ENCODE measurements around the gene SRR.

Gene SRR

DNA sequence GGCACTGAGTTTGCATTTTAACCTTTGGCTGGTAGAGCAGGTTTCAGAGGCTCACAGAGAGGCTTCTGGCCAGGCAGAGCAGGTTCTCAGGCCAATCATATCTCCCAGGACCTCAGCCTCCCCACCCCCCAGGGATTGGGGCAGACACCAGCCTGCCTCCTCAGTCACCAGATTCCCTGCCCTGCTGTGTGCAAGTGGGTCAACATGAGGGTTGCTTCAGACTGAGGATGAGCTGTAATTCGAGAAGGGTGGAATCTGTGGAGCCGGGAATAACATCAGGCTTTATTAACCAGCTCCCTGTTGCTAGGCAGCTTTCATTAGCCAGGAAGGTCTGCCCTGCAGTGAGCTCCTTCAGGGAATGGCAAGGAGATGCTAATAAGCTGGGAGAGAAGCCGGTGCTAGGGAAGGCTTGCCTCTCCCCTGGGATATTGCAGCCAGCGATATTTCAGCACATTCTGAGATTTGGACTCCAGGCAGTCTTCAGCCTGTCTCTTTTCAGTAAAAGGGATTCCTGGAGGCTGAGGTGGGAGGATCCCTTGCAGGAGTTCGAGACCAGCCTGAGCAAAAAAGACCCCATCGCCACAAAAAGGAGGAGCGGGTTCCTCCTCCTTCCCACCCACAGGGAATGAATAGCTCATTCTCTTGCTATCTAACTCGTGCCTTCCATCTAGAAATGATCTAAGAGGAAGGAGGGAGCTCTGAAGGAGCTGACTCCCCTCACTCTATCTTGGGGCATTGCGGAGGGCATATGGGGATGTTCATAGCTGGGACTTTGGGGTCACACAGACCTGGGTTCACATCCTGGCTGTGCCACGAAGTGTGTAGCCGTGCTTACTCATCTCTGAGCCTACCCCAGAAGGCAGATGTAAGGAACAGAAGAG, 44.3 kb downstream of the SRR start:
- no peak for DNase-seq

DNA sequence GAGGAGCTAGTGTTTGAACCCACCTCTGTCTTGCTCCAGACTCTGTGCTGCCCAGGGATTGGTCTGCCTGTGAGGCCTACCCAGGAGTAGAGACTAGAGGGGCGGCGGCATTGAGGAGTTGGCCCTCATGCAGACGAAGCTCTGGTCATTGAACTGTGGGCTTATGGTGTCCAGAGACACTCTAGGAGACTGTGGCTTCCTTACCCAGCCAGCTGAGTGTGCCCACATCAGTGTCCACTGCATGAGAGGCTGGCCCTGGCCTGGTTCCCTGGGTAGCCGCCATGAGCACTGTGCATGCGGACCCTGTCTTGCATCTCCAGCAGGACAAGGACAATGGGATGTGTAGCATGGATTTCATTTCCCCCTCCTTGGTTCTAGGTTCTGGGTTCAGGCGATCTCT, 47.5 kb downstream of the SRR start:
- DNase-seq: no peak

DNA sequence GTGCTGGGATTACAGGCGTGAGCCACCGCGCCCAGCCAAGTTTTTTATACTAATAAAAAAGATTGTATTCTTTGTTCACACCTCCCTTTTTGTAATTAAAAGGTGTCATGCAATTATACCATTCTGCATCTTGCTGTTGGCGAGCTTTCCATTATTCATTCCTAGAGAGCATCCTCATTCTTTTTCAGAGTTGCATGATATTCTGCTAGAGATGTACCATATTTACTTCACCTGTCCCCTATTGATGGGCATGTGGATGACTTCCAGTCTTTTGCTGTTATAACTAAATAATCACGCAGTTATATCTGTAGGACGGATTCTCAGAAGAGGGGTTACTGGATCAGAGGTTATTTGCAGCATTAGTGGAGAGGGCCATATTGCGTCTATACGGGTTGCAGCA, 50.6 kb downstream of the SRR start:
- no peak for DNase-seq

DNA sequence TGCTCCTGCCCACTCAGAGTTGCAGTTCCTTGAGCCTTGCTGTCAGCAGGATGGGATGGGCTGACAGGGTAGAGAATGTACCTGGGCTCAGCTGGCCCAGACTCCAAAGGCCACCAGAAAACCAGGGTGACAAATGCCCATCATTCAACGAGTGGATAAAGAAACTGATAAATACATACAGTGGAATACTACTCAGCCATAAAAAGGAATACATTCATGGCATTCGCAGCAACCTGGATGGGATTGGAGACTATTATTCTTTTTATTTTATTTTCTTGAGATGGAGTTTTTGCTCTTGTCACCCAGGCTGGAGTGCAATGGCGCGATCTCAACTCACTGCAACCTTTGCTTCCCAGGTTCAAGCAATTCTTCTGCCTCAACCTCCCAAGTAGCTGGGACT, 53.5 kb downstream of the SRR start:
- no peak for DNase-seq

DNA sequence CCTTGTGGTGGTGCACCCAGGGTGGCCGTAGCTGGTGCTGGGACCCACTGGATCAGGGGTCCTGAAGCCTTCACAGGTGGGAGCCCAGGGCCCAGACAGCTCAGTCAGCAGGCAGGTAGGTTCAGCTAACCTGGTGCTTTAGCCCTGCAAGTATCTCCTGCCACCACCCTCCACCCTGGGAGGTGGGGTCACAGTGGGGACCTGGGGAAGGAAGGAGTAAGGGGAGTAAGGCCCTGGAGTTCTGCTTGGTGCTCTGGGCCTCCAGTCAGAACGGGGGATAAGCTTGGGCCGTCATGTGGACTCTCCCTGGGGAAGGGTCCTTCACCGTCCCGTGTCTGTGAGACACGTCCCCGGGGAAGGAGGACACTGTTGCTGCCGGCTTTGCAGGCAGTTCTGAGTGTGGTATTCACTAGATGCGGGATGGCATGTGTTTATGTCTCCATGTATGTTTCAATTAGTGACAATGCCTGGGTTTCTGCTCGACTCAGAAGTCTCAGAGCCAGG, 54.2 kb downstream of the SRR start:
- DNase-seq: no peak

DNA sequence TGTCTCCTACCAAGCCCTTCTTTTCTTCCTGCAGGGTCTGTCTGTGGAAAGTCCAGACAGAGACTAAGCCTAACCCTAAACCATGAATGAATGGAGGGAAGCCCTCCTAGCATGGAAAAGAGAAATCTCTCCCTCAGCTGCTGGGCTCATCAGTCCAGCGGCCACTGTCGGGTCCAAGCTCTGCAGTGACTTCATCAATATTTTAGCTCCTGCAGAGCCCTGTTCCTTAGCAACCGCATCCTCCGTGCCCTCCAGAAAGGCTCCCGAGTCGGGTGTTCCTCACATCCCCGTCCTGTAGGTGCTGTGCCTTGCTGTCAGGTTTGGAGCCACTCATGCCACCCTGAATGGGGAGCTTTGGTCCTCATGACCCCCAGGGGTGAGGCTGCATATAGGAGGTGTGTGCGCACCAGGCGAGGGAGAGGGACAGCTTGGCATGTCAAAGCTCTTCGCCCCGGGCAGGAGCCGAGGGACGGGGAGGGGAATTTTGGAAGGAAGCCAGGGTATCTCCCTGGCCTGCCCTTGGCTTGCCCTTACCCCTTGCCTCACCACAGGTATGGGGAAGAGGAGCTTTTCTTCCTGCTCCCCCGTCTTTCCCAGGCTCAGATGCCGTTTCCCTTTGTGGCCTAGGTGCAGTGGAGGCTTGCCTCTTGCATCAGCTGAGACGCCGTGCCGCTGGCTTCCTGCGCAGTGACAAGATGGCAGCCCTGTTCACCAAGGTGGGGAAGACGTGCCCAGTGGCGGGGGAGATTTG, 57.4 kb downstream of the SRR start:
- DNase-seq: no peak

DNA sequence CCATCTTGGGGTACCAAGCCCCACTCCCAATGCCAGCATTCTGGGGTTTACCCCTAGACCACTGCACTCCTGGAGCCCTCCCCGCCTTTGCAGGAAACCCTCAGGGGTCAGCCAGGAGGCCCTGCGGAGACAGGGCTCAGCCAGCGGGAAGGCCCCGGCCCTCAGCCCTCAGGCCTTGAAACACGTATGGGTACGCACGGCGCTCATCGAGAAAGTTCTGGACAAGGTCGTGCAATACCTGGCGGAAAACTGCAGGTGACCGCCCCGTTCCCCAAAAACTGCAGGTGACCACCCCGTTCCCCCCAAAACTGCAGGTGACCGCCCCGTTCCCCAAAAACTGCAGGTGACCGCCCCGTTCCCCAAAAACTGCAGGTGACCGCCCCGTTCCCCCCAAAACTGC, 58.3 kb downstream of the SRR start:
- no peak for DNase-seq

DNA sequence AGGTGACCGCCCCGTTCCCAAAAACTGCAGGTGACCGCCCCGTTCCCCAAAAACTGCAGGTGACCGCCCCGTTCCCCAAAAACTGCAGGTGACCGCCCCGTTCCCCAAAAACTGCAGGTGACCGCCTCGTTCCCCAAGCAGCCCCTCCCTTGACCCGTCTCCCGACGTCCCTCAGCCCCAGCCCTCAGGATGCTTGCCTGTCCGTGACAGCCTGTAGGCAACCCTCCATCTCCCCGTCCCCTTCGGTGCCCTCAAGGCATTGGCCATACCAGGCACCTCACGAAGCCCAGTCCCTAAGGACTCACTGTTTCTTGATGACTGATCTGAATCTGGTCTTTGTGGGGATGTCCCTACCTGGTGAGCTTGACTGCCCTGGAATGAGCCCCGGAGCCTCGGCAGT, 58.7 kb downstream of the SRR start:
- DNase-seq: no peak

DNA sequence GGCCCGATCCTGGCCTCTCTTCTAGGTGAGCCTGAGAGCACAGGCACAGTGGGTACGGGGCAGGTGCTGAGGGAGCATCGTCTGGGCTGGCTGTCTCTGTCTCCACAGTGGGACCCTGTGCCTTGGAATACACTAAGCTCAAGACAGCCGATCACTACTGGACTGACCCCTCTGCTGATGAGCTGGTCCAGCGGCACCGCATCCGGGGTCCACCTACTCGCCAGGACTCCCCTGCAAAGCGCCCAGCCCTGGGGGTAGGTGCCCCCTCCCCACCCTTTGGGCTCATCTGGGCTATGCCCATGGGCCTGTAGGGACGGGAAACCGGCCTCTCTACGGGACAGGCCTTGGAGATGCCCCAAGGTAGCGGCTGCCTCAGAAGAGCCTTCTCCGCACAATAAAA, 59.1 kb downstream of the SRR start:
- no peak for DNase-seq

DNA sequence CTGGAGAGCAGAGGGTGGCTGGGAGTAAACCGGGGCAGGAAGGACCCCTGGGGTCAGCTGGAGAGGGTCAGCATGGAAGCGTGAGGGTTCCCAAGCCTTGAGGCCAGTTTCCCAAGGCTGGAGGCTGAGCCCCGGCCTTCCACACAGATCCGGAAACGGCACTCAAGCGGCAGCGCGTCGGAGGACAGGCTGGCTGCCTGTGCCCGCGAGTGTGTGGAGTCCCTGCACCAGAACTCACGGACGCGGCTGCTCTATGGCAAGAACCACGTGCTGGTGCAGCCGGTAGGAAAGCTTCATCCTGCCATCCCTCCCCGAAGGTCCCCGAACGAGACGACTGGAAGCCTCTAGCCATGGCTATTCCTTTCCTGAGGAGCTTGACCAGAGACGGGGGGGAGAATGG, 59.6 kb downstream of the SRR start:
- no peak for DNase-seq

DNA sequence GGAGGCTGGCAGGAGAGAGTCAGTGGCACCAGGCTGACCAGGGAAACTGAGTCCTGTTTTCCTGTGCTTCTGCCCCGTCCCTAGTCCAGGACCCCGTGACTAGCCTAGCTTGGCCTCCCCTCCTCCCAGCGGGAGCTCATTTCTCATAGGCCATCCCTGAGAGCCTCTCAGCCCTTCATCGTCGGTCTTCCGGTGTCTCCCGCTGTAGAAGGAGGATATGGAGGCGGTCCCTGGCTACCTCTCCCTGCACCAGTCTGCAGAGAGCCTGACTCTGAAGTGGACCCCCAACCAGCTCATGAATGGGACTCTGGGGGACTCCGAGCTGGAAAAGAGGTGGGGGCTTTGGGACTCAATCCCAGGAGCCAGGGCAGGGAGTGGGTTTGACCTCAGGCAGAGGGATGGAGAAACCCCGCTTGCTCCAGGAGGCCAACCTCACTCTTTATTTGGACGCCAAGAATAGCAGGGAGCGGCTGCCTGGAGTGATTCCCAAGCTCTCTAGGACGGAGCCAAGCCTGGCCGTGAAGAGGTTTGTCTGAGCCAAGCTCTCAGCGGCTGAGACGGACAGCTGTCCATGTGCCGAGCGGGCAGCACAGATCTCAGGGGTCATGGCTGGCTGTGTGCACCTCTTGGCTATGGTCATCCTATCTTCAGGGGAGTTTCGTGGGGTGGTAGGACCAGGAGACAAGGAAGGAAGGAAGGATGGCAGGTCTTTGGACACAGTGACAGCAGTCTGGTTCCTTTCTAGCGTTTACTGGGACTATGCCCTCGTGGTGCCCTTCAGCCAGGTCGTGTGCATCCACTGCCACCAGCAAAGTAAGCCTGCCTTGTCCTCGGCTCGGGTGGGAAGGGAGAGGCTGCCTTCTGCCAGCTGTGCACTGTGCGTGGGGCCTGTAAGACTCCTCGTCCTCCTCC, 60.4 kb downstream of the SRR start:
- no peak for DNase-seq

DNA sequence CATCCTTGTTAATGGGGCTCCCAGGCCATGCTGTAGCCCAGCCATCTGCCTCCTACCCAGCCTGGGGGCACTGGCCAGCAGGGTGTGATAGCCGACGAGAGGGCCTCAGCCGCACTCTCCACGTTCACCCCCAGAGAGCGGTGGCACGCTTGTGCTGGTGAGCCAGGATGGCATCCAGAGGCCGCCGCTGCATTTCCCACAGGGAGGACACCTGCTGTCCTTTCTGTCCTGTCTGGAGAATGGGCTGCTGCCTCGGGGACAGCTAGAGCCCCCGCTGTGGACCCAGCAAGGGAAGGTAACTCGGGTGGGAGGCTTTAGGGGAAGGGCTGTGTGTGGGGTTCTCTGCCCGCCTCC, 61.0 kb downstream of the SRR start:
- DNase-seq: no peak

DNA sequence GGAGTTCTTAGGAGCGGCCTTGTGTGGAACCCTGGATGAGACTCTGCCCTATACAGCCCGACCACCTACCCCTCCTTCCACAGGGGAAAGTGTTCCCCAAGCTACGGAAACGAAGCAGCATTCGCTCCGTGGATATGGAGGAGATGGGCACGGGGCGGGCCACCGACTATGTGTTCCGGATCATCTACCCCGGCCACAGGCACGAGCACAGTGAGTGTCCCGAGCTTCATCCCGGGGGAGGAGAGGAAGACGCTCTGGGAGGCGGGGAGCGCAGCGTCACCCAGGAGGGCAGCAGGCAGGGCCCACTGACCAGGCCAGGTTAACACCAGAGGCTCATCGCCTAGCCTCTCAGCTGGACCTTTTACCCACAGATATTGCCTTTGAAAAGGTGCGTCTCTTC, 61.4 kb downstream of the SRR start:
- DNase-seq: no peak

DNA sequence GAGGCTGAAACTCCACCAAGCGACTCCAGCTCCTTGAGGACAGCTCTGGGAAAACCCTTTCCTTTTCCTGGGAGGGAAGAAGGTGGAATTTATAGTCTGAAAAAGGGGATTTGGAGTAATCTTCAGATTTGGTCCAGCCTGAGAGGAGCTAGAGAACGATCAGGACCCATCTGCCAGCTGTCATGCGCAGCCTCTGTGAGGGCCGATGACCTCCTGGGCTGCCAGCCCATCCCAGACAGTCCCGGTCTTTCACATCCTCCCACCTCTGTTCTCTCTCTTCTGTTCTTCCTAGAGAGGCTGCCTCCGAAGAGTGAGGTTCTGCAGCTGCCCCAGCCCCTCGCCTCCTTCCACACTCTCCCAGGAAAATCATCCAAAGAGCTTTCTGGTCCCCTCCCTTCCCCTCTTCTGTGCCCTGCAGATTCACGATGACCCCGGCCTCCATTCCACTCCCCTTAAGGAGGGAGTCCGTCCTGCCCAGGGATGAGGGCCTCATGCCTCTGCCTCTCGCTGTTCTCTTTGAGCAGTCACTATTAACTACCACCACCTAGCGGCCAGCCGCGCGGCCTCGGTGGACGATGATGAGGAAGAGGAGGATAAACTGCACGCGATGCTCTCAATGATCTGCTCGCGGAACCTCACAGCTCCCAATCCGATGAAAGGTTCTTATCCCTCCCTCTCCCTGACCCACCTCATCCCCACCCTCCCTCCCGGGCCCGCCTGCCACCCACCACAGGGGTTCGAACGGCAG, 63.2 kb downstream of the SRR start:
- DNase-seq: no peak

DNA sequence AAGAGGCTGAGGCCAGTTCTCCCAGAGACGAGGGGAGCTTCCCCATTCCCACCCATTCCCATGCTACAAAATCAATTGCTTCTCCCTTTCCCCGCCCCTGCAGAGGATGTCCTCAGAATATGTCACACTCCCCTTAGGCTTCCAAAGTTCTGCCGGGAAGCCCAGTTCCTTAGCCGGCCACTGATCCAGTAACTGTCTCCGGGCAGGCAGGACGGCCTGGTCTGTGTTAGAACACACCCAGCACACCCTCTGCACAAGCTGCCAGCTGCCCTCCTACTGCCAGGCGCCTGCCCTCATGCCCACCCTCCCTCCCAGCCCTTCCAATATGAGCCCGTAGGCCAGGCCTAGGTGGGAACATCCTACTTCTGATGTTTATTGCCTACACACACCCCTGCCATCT, 64.6 kb downstream of the SRR start:
- no peak for DNase-seq

DNA sequence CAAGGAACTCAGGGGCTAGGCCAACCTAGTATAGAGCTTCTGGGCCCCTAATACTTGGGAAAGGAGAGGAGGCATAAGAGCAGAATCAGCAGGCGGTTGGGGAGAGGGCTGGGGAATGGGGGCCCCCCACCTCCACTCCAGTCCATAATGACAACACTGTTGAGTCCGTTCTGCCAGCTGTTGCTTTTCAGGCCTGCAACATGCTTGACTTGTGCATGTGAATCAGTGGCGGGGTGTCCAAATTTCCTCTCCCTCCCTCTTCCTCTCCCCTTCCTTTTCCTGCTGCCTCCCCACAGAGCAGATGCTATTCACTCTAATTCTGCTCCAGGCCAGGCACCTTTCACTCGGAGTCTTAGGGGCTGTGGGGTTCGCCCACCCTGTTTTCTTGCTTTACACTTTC, 65.3 kb downstream of the SRR start:
- DNase-seq: no peak

DNA sequence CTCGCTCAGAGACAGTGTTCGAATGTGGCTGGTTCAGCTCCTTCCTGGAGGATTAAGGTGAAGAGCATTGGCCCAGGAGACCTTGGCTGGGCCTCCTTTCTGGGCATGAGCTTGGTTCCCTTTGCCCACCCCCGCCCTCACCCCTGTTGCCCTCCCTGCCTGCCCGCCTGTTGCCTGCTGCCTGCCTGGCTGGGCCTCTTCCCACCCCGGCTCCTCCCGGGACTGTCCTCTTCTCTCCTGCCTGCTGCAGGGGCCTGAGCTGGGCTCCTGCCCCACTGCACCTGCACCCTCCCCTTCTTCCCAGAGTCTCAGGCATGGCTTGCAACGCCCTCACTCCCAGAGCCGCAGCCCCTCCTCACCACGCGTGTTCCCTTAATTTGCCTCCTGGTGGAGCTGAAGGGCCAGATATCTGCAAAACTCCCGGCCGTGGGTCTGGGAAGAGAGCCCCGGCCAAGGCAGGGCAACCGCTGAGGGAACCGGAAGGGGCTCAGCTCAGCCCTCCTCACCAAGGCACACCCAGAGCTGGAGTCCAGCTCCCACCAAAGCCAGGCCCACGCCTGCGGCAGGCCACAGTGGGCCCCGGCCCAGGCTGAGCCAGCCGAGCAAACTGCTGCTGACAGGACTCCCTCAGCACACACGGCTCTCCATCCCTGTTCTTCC, 65.9 kb downstream of the SRR start:
- DNase-seq: no peak

DNA sequence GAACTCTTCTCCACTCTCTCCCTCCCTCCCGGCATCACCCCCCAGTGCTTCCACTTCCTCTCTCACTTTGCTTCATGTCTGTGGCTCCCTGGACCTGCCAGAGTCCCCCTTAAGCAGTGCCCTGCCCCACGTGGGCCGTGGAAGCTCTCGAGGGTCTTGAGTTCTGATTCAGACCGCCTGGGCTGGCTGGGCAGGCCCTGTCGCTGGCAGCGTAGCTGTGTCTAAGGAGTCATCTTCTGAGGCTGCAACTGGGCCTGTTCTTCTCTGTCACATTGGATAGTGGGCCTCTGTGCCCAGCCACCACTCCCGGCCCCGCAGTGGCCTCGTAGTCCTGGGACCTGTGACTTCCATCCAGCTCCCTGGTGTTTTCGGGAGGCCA, 66.5 kb downstream of the SRR start:
- no peak for DNase-seq

DNA sequence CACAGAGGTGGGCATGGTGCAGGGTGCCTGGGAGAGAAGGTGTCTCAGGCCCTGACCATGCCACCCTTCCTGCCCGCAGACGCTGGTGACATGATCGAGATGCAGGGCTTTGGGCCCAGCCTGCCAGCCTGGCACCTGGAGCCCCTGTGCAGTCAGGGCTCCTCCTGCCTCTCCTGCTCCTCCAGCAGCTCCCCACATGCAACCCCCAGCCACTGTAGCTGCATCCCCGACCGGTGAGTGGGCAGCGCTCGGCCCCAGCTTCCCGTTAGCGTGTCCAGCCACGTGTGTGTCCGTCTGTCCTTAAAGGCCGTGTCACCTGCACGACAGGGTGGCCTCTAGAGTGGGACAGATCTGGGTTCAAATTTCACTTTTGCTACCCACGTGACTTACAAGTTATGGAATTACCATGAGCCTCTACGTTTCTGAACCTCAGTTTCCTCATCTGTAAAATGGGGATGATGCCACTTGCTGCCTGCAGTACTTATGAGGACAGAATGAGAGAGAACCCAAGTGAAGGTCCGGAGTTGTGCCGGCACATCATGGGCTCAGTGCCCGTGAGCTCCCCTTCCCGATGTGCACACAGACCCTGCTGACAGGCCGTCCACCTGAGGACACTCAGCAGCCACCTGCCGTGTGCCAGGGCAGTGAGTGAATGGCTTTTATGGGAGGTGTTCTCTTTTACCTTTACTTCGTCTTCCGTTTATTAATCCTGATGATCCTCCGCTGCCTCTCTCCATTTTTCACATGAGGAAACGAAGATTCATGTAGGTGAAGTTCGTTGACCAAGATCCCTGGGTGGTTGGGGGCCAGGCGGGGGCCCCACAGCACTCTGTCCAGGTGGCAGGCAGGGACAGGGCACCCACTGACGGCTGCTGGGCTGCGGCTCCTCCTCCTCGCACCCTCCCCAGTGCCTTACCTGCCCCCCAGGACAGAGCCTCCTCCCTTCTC, 67.7 kb downstream of the SRR start:
- no peak for DNase-seq

DNA sequence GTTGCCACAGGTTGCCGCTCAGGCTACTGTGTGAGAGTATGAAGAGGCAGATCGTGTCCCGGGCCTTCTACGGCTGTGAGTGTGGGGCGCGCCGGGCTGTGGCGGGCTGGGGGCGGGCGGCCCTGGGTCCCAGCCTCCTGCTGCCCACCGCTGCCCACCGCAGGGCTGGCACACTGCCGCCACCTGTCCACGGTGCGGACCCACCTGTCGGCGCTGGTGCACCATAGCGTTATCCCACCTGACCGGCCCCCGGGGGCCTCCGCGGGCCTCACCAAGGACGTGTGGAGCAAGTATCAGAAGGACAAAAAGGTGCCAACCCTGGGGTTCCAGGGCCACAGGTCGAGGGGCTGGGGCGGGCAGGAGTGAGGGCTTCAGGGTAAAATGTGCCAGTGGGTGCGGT, 68.4 kb downstream of the SRR start:
- no peak for DNase-seq

DNA sequence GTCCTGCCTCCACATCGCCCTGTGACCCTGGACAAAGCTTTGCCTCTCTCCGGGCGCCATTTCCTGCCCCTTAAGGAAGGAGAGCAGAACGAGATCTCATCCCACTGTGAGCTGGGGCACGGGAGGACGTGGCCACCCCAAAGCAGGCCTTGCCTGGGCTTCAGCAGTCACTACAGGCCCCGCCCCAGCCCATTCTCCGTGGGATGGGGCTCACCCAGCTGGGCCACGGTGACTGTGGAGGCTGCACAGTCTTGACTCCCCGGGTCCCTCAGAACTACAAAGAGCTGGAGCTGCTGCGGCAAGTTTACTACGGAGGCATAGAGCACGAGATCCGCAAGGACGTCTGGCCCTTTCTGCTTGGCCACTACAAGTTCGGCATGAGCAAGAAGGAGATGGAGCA, 68.9 kb downstream of the SRR start:
- DNase-seq: no peak
